Hepatocyte (in vitro differentiated cells): ENCODE results near the gene VARS1.

ENCODE experiments used
- CTCF ChIP-seq: fragments of 200-600 bp; sonication (generic); IDR thresholded peaks from 2 replicates; pipeline ENCODE4 v1.5.1; 2016; ENCODE audit warnings: antibody characterized with exemption, mild to moderate bottlenecking; ENCODE audit not compliant: poor library complexity
- EZH2 ChIP-seq: fragments of 200-600 bp; sonication (generic); IDR thresholded peaks from 2 replicates; pipeline ENCODE4 v1.6.1; 2016; ENCODE audit warnings: antibody characterized with exemption, mild to moderate bottlenecking, borderline replicate concordance

GRCh38 chr6:31764198-31764597 is 31.4 kb downstream of the VARS1 start:
- TF ChIP-seq CTCF (no peak), EZH2 (no peak)
